ENCODE results near the gene MYO3A.
"Not testable (repeated sequence)": the region's sequence is repeated elsewhere in the genome, so short reads cannot be mapped to it uniquely, and the experiment has no call there.

The MYO3A gene

GRCh38 chr10:26080971-26081370 is 146.9 kb downstream of the MYO3A start:
- H3K4me3 Mint-ChIP-seq; H3K36me3 Mint-ChIP-seq; H3K4me1 Mint-ChIP-seq; H3K27me3 Mint-ChIP-seq; ATAC-seq (ENCODE audit: low read depth); H3K9me3 Mint-ChIP-seq; DNase-seq (ENCODE audit: low spot score in 2 of 2); H3K27ac Mint-ChIP-seq: not testable (repeated sequence)

GRCh38 chr10:26081459-26081858 is 147.4 kb downstream of the MYO3A start:
- H3K4me3 Mint-ChIP-seq, result no peak overlapping the region
- H3K9me3 Mint-ChIP-seq, result peaks cover 2% of the 10 kb centered on the region
- peaks cover 4% of the 10 kb centered on the region for H3K27me3 Mint-ChIP-seq
- DNase-seq (ENCODE audit: low spot score in 2 of 2) (no peak), ATAC-seq (ENCODE audit: low read depth) (no peak)
- H3K4me1 Mint-ChIP-seq, result no peaks in the 10 kb centered on the region
- H3K27ac Mint-ChIP-seq, result no peak overlapping the region
- no peaks in the 10 kb centered on the region for H3K36me3 Mint-ChIP-seq

- H3K9me3 Mint-ChIP-seq, result no peaks in the 10 kb centered on the region
- ATAC-seq (ENCODE audit: low read depth), result no peak
- H3K4me1 Mint-ChIP-seq, result no peaks in the 10 kb centered on the region
- H3K4me3 Mint-ChIP-seq, result no peak overlapping the region
- DNase-seq (ENCODE audit: low spot score in 2 of 2), result no peak
- peaks cover 4% of the 10 kb centered on the region for H3K27me3 Mint-ChIP-seq
- H3K36me3 Mint-ChIP-seq, result no peaks in the 10 kb centered on the region
- H3K27ac Mint-ChIP-seq, result no peak overlapping the region
Observed at GRCh38 chr10:26085549-26085948, 151.5 kb downstream of the MYO3A start.

- H3K9me3 Mint-ChIP-seq, result no peaks in the 10 kb centered on the region
- no peak for ATAC-seq (ENCODE audit: low read depth)
- DNase-seq (ENCODE audit: low spot score in 2 of 2), result no peak
- no peak overlapping the region for H3K27ac Mint-ChIP-seq
- no peak overlapping the region for H3K4me3 Mint-ChIP-seq
- no peaks in the 10 kb centered on the region for H3K36me3 Mint-ChIP-seq
- H3K27me3 Mint-ChIP-seq, result peaks cover 3% of the 10 kb centered on the region
- H3K4me1 Mint-ChIP-seq, result no peaks in the 10 kb centered on the region
Observed at GRCh38 chr10:26087666-26088065, 153.6 kb downstream of the MYO3A start.

GRCh38 chr10:26090026-26090425 is 156.0 kb downstream of the MYO3A start:
- no peaks in the 10 kb centered on the region for H3K9me3 Mint-ChIP-seq
- H3K27ac Mint-ChIP-seq, result no peak overlapping the region
- H3K4me3 Mint-ChIP-seq, result no peak overlapping the region
- H3K36me3 Mint-ChIP-seq, result no peaks in the 10 kb centered on the region
- no peaks in the 10 kb centered on the region for H3K4me1 Mint-ChIP-seq
- ATAC-seq (ENCODE audit: low read depth) (no peak), DNase-seq (ENCODE audit: low spot score in 2 of 2) (no peak)
- H3K27me3 Mint-ChIP-seq, result peaks cover 3% of the 10 kb centered on the region

- no peak for DNase-seq (ENCODE audit: low spot score in 2 of 2)
- ATAC-seq (ENCODE audit: low read depth), result no peak
- no peak overlapping the region for H3K27ac Mint-ChIP-seq
- H3K36me3 Mint-ChIP-seq, result no peaks in the 10 kb centered on the region
- no peaks in the 10 kb centered on the region for H3K9me3 Mint-ChIP-seq
- H3K4me1 Mint-ChIP-seq, result no peaks in the 10 kb centered on the region
- no peak overlapping the region for H3K4me3 Mint-ChIP-seq
- H3K27me3 Mint-ChIP-seq, result peaks cover 1% of the 10 kb centered on the region
Observed at GRCh38 chr10:26090762-26091161, 156.7 kb downstream of the MYO3A start.

- no peak for ATAC-seq (ENCODE audit: low read depth)
- Mint-ChIP-seq H3K27me3 (no peaks in the 10 kb centered on the region), H3K9me3 (no peaks in the 10 kb centered on the region)
Observed at GRCh38 chr10:26093229-26093628, 159.2 kb downstream of the MYO3A start.

GRCh38 chr10:26095781-26096180 is 161.8 kb downstream of the MYO3A start:
- H3K9me3 Mint-ChIP-seq, result no peaks in the 10 kb centered on the region
- DNase-seq (ENCODE audit: low spot score in 2 of 2) (no peak), ATAC-seq (ENCODE audit: low read depth) (no peak)
- H3K4me1 Mint-ChIP-seq, result no peaks in the 10 kb centered on the region
- no peaks in the 10 kb centered on the region for H3K36me3 Mint-ChIP-seq
- no peaks in the 10 kb centered on the region for H3K27me3 Mint-ChIP-seq
- no peak overlapping the region for H3K4me3 Mint-ChIP-seq
- no peak overlapping the region for H3K27ac Mint-ChIP-seq

More at GRCh38 chr10:26093229-26093628, 159.2 kb downstream of the MYO3A start:
- no peak for DNase-seq (ENCODE audit: low spot score in 2 of 2)
- no peak overlapping the region for H3K4me3 Mint-ChIP-seq
- H3K36me3 Mint-ChIP-seq, result no peaks in the 10 kb centered on the region
- H3K27ac Mint-ChIP-seq, result no peak overlapping the region
- H3K4me1 Mint-ChIP-seq, result no peaks in the 10 kb centered on the region

- H3K4me3 Mint-ChIP-seq, result not testable (repeated sequence)
Observed at GRCh38 chr10:26097549-26097948, 163.5 kb downstream of the MYO3A start.

GRCh38 chr10:26112532-26112931 is 178.5 kb downstream of the MYO3A start:
- no peaks in the 10 kb centered on the region for H3K9me3 Mint-ChIP-seq
- H3K4me1 Mint-ChIP-seq, result no peaks in the 10 kb centered on the region
- H3K36me3 Mint-ChIP-seq, result no peaks in the 10 kb centered on the region
- peaks cover 6% of the 10 kb centered on the region for H3K27me3 Mint-ChIP-seq
- no peak overlapping the region for H3K27ac Mint-ChIP-seq
- DNase-seq (ENCODE audit: low spot score in 2 of 2) (no peak), ATAC-seq (ENCODE audit: low read depth) (no peak)
- no peak overlapping the region for H3K4me3 Mint-ChIP-seq

More at GRCh38 chr10:26097549-26097948, 163.5 kb downstream of the MYO3A start:
- not testable (repeated sequence) for H3K27ac Mint-ChIP-seq; ATAC-seq (ENCODE audit: low read depth); H3K36me3 Mint-ChIP-seq; H3K9me3 Mint-ChIP-seq; H3K4me1 Mint-ChIP-seq; DNase-seq (ENCODE audit: low spot score in 2 of 2); H3K27me3 Mint-ChIP-seq

GRCh38 chr10:26138613-26139012 is 204.6 kb downstream of the MYO3A start:
- no peaks in the 10 kb centered on the region for H3K4me1 Mint-ChIP-seq
- no peak overlapping the region for H3K27ac Mint-ChIP-seq
- H3K4me3 Mint-ChIP-seq, result no peak overlapping the region
- H3K36me3 Mint-ChIP-seq, result peaks cover 2% of the 10 kb centered on the region
- DNase-seq (ENCODE audit: low spot score in 2 of 2) (no peak), ATAC-seq (ENCODE audit: low read depth) (no peak)
- H3K9me3 Mint-ChIP-seq, result peaks cover 4% of the 10 kb centered on the region
- no peaks in the 10 kb centered on the region for H3K27me3 Mint-ChIP-seq

- Mint-ChIP-seq H3K4me1 (no peaks in the 10 kb centered on the region), H3K27ac (no peak overlapping the region), H3K9me3 (peaks cover 1% of the 10 kb centered on the region), H3K27me3 (peaks cover 6% of the 10 kb centered on the region), H3K4me3 (no peak overlapping the region), H3K36me3 (no peaks in the 10 kb centered on the region)
- DNase-seq (ENCODE audit: low spot score in 2 of 2) (no peak), ATAC-seq (ENCODE audit: low read depth) (no peak)
Observed at GRCh38 chr10:26156019-26156418, 222.0 kb downstream of the MYO3A start.

- ATAC-seq (ENCODE audit: low read depth) (no peak), DNase-seq (ENCODE audit: low spot score in 2 of 2) (no peak)
- no peaks in the 10 kb centered on the region for H3K36me3 Mint-ChIP-seq
- peaks cover 6% of the 10 kb centered on the region for H3K27me3 Mint-ChIP-seq
- no peaks in the 10 kb centered on the region for H3K4me1 Mint-ChIP-seq
- peaks cover 1% of the 10 kb centered on the region for H3K9me3 Mint-ChIP-seq
- no peak overlapping the region for H3K4me3 Mint-ChIP-seq
- H3K27ac Mint-ChIP-seq, result no peak overlapping the region
Observed at GRCh38 chr10:26157734-26158133, 223.7 kb downstream of the MYO3A start.

GRCh38 chr10:26169466-26169865 is 235.4 kb downstream of the MYO3A start:
- no peak for DNase-seq (ENCODE audit: low spot score in 2 of 2)
- H3K27ac Mint-ChIP-seq, result no peak overlapping the region
- no peak overlapping the region for H3K4me3 Mint-ChIP-seq
- ATAC-seq (ENCODE audit: low read depth), result no peak
- H3K27me3 Mint-ChIP-seq, result peaks cover 8% of the 10 kb centered on the region
- H3K36me3 Mint-ChIP-seq, result no peaks in the 10 kb centered on the region
- H3K4me1 Mint-ChIP-seq, result no peaks in the 10 kb centered on the region
- H3K9me3 Mint-ChIP-seq, result no peaks in the 10 kb centered on the region

- Mint-ChIP-seq H3K27me3 (peaks cover 8% of the 10 kb centered on the region), H3K36me3 (no peaks in the 10 kb centered on the region), H3K4me1 (no peaks in the 10 kb centered on the region), H3K27ac (no peak overlapping the region), H3K4me3 (no peak overlapping the region), H3K9me3 (no peaks in the 10 kb centered on the region)
- ATAC-seq (ENCODE audit: low read depth) (no peak), DNase-seq (ENCODE audit: low spot score in 2 of 2) (no peak)
Observed at GRCh38 chr10:26172131-26172530, 238.1 kb downstream of the MYO3A start.

All from memory B cell (primary cell).